H1 (cell line): ENCODE data around the gene SELENOS. TPM values are rescaled to one million over a fixed set of nuclear protein-coding genes. Genes with fewer than 3 reads are reported as not detected.

ENCODE experiments used
- JUN ChIP-seq: IDR thresholded peaks from 2 replicates; pipeline ENCODE4 v1.6.1; 2011; ENCODE audit warnings: low read depth, mild to moderate bottlenecking, improper control_type of control experiment, low read length
- polyA plus RNA-seq, 7 experiments: library from polyadenylated mRNA; depleted of rRNA in 3 of 7; stranded (reverse) in 5 of 7; unstranded in 2 of 7; fragments of >200 nt in 5 of 7; fragments of 200-250 nt in 2 of 7; gene quantifications; 1 replicate in 5 of 7; 2 replicates in 1 of 7; 4 replicates in 1 of 7; pipeline versions ENCODE4 v1.2.1 to v1.2.3, GENCODE V29; 2011 to 2013; ENCODE audit warnings: missing spikeins in 2 of 7, mixed read lengths in 2 of 7
- total RNA-seq: library from RNA; stranded (reverse); fragmentation: NEBNext Ultra II Directional; extraction: Animal tissue kit (Norgen Biotek cat#: 25700); gene quantifications from 2 replicates; pipeline ENCODE4 v1.2.1, GENCODE V29; 2021

The SELENOS gene
- total and polyA plus RNA-seq, 2 of the 8 experiments (the other 6 are each of a cell fraction or from before 2014, with no cell fraction given): 45.1 to 46.0 TPM

DNA sequence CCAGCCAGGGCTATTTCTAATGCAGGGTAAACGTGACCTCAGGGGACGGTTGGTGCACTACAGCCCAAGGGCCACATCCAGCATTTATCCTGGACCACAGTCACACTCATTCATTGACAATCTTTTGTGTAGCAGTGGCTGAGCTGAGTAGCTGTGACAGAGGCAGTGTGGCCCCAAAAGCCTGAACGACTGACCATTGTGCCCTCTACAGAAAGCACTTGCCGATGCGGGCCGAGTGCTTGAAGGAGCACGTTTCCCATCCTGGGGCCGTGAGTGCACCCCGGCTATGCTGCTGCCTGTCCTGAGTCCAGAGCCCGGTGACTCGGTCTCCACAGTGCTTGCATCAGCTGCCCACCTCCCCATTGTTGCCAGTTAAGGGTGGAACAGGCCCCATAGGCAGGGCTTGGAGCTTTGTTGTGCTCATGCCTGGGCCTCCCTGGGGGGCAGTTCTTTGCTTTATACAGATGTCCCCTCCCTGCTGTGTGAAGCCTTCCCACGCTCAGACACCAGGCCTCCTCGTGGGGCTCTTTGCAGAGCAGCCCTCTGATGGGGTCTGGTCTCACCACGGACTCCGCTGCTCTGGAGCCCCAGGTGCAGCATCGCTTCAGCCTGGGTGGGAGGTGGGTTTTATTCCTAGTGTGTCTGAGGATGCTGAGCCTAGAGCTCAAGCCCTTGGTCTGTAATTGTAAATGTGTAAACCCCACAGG is 30.8 kb upstream of the SELENOS start (continued):
- no peak for TF ChIP-seq JUN
